H1 (cell line): ENCODE results near the gene VPS37C.

Experiments
- CEBPB ChIP-seq: IDR thresholded peaks from 2 replicates; pipeline ENCODE4 v1.6.1; 2012; ENCODE audit warnings: low read depth, low read length
- CTCF ChIP-seq, 3 experiments: IDR thresholded peaks; 1 replicate in 2 of 3; 2 replicates in 1 of 3; pipeline versions ENCODE4 v1.5.1 to v1.6.1; 2011; ENCODE audit warnings: low read length in 3 of 3, mild to moderate bottlenecking in 3 of 3, inconsistent platforms in 2 of 3, low read depth in 1 of 3, moderate library complexity in 1 of 3; ENCODE audit not compliant: insufficient read depth in 1 of 3; ENCODE audit errors: control extremely low read depth in 1 of 3
- EP300 ChIP-seq, 2 experiments: IDR thresholded peaks; 1 replicate in 1 of 2; 2 replicates in 1 of 2; pipeline ENCODE4 v1.6.1; 2011 to 2012; ENCODE audit warnings: low read depth in 2 of 2, low read length in 2 of 2, mild to moderate bottlenecking in 2 of 2, borderline replicate concordance in 1 of 2, inconsistent platforms in 1 of 2, moderate library complexity in 1 of 2
- EZH2 ChIP-seq: fragments of 200-600 bp; sonication (generic); IDR thresholded peaks from 2 replicates; pipeline ENCODE4 v1.7.1; 2012; ENCODE audit warnings: low read depth, mild to moderate bottlenecking, moderate library complexity, low read length, inconsistent platforms; ENCODE audit not compliant: severe bottlenecking
- POLR2AphosphoS5 ChIP-seq: IDR thresholded peaks from 2 replicates; pipeline ENCODE4 v1.6.1; 2011; ENCODE audit warnings: low read depth, low read length
- RBBP5 ChIP-seq: IDR thresholded peaks from 2 replicates; pipeline ENCODE4 v1.7.1; 2012; ENCODE audit warnings: low read depth, mild to moderate bottlenecking, inconsistent platforms, low read length, moderate library complexity, borderline replicate concordance
- SAP30 ChIP-seq: fragments of 300-600 bp; sonication (generic); IDR thresholded peaks from 2 replicates; pipeline ENCODE4 v1.7.1; 2012; ENCODE audit warnings: low read length, moderate library complexity, mild to moderate bottlenecking, inconsistent platforms; ENCODE audit not compliant: insufficient read depth, insufficient replicate concordance
- SIN3A ChIP-seq, 2 experiments: IDR thresholded peaks in 1 of 2; conservative IDR thresholded peaks in 1 of 2; 2 replicates each; pipeline ENCODE4 v1.6.1; 2011 to 2012; ENCODE audit warnings: low read length in 2 of 2, improper control_type of control experiment in 1 of 2, low read depth in 1 of 2, mild to moderate bottlenecking in 1 of 2
- SIX5 ChIP-seq: IDR thresholded peaks from 2 replicates; pipeline ENCODE4 v1.6.1; 2011; ENCODE audit warnings: mild to moderate bottlenecking, low read depth, low read length
- SRF ChIP-seq: IDR thresholded peaks from 2 replicates; pipeline ENCODE4 v1.6.1; 2011; ENCODE audit warnings: mild to moderate bottlenecking, low read depth, low read length, moderate library complexity
- TBP ChIP-seq: IDR thresholded peaks from 2 replicates; pipeline ENCODE4 v1.6.1; 2011; ENCODE audit warnings: low read depth, low read length, improper control_type of control experiment
- TEAD4 ChIP-seq: IDR thresholded peaks from 2 replicates; pipeline ENCODE4 v1.6.1; 2012; ENCODE audit warnings: low read depth, low read length, inconsistent platforms, mixed read lengths

DNA sequence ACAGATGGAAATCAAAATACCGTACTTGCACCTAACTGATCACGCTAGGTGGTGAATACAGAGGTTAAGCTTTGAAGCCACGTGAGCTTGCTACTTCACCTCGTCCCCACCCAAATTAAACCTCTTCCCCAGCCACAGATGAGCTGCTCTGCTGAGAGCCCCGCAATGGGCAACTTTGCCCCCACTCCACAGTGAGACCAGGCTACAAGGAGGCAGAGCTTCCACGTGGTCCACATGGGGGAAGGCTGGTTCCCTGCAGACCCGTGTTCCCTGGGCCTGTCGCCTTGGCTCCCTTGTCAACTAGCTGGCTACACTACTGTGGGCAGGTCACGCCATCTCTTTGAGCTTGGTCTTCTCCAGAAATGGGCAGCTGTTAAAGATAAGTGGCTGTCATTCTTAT, 48.0 kb downstream of the VPS37C start:
- TF ChIP-seq POLR2AphosphoS5, result no peak
- TF ChIP-seq SAP30, result no peak
- TF ChIP-seq TEAD4, result no peak
- no peak for TF ChIP-seq CTCF (IDR thresholded peaks at IDR 0.05; ENCODE audit: control extremely low read depth in 1 of 3, insufficient read depth in 1 of 3, low read depth in 1 of 3, low read length in 3 of 3)
- TF ChIP-seq RBBP5, result no peak
- no peak for TF ChIP-seq TBP
- TF ChIP-seq SIX5, result no peak
- TF ChIP-seq EZH2, result no peak
- TF ChIP-seq SIN3A (conservative IDR thresholded peaks at IDR 0.05 in 1 of 2, IDR thresholded peaks at IDR 0.05 in 1 of 2; ENCODE audit: low read depth in 1 of 2, low read length in 2 of 2), result no peak
- TF ChIP-seq SRF, result no peak
- TF ChIP-seq CEBPB, result no peak
- no peak for TF ChIP-seq EP300 (IDR thresholded peaks at IDR 0.05; ENCODE audit: borderline replicate concordance in 1 of 2, low read depth in 2 of 2, low read length in 2 of 2)
